ENCODE data around the gene APPBP2. TPM values are rescaled to one million over a fixed set of nuclear protein-coding genes. Genes with fewer than 3 reads are reported as not detected.
A peak's percentile ranks its signal among the peaks of the same experiment; 100 is the strongest.
"Not testable (repeated sequence)": the region's sequence is repeated elsewhere in the genome, so short reads cannot be mapped to it uniquely, and the experiment has no call there.

APPBP2 gene
- total RNA-seq, 2 experiments from 2014 or later, result 16.5 to 22.3 TPM

- H3K4me3 Mint-ChIP-seq, result no peak overlapping the region
These were observed 83.5 kb downstream of the APPBP2 start for GRCh38 chr17:60442271-60443173.

GRCh38 chr17:60439501-60439900 lies 86.5 kb downstream of the APPBP2 start:
- no peak overlapping the region for H3K27ac Mint-ChIP-seq

More at GRCh38 chr17:60442271-60443173, 83.5 kb downstream of the APPBP2 start:
- Mint-ChIP-seq H3K27ac (no peak overlapping the region), H3K27me3 (ENCODE audit: low read depth) (no peaks in the 10 kb centered on the region), H3K4me1 (ENCODE audit: low read depth) (no peaks in the 10 kb centered on the region), H3K36me3 (ENCODE audit: low read depth) (peaks cover 3% of the 10 kb centered on the region), H3K9me3 (no peaks in the 10 kb centered on the region)
- CTCF ChIA-PET, result no interaction called here
- intact Hi-C loops (cut with micrococcal nuclease), result no loop called here
- DNase-seq, result no peak

GRCh38 chr17:60436676-60437075 lies 89.4 kb downstream of the APPBP2 start:
- CTCF ChIA-PET, result interaction anchor here (0.7 kb wide), 1 partner anchor 237 kb away, joined by 4 read pairs; no protein-coding TSS in a partner anchor
- Mint-ChIP-seq H3K9me3 (no peaks in the 10 kb centered on the region), H3K27ac (no peak overlapping the region), H3K27me3 (ENCODE audit: low read depth) (no peaks in the 10 kb centered on the region), H3K4me1 (ENCODE audit: low read depth) (no peaks in the 10 kb centered on the region), H3K36me3 (ENCODE audit: low read depth) (no peaks in the 10 kb centered on the region), H3K4me3 (no peak overlapping the region)
- intact Hi-C loops (cut with micrococcal nuclease), result loop anchor here (1.0 to 5.0 kb wide), 5 partner anchors 16 to 399 kb away; no protein-coding TSS in a partner anchor
- DNase-seq, result no peak

More at GRCh38 chr17:60439501-60439900, 86.5 kb downstream of the APPBP2 start:
- Mint-ChIP-seq H3K36me3 (ENCODE audit: low read depth) (no peaks in the 10 kb centered on the region), H3K27me3 (ENCODE audit: low read depth) (no peaks in the 10 kb centered on the region), H3K4me3 (no peak overlapping the region), H3K9me3 (no peaks in the 10 kb centered on the region), H3K4me1 (ENCODE audit: low read depth) (no peaks in the 10 kb centered on the region)
- intact Hi-C loops (cut with micrococcal nuclease), result loop anchor here (5.0 kb wide), 2 partner anchors 203 to 402 kb away; no protein-coding TSS in a partner anchor
- CTCF ChIA-PET, result interaction anchor here (0.5 kb wide), 1 partner anchor 298 kb away, joined by 3 read pairs; no protein-coding TSS in a partner anchor
- DNase-seq, result no peak

- no peaks in the 10 kb centered on the region for H3K27me3 Mint-ChIP-seq (ENCODE audit: low read depth)
- CTCF ChIA-PET, result interaction anchor here (0.6 to 1.0 kb wide), 4 partner anchors 18 to 325 kb away, joined by 3 to 4 read pairs (median 3); no protein-coding TSS in a partner anchor
- intact Hi-C loops (cut with micrococcal nuclease), result loop anchor here (1.0 to 5.0 kb wide), 5 partner anchors 15 to 398 kb away; no protein-coding TSS in a partner anchor
- no peaks in the 10 kb centered on the region for H3K9me3 Mint-ChIP-seq
- H3K4me1 Mint-ChIP-seq (ENCODE audit: low read depth), result no peaks in the 10 kb centered on the region
- H3K4me3 Mint-ChIP-seq, result no peak overlapping the region
- no peaks in the 10 kb centered on the region for H3K36me3 Mint-ChIP-seq (ENCODE audit: low read depth)
- H3K27ac Mint-ChIP-seq, result no peak overlapping the region
- peak; percentile 77 for DNase-seq
These were observed 90.5 kb downstream of the APPBP2 start for GRCh38 chr17:60435244-60436167.

- CTCF ChIA-PET, result interaction anchor here (0.7 to 1.6 kb wide), 3 partner anchors 202 to 292 kb away, joined by 3 to 4 read pairs (median 3); no protein-coding TSS in a partner anchor
- H3K27me3 Mint-ChIP-seq (ENCODE audit: low read depth); H3K4me3 Mint-ChIP-seq; H3K4me1 Mint-ChIP-seq (ENCODE audit: low read depth); H3K27ac Mint-ChIP-seq; intact Hi-C loops (cut with micrococcal nuclease); H3K36me3 Mint-ChIP-seq (ENCODE audit: low read depth); DNase-seq; H3K9me3 Mint-ChIP-seq: not testable (repeated sequence)
These were observed 92.7 kb downstream of the APPBP2 start for GRCh38 chr17:60433021-60433997.

GRCh38 chr17:60430561-60430960 lies 95.5 kb downstream of the APPBP2 start:
- intact Hi-C loops (cut with micrococcal nuclease); DNase-seq; H3K27ac Mint-ChIP-seq; H3K4me3 Mint-ChIP-seq; H3K27me3 Mint-ChIP-seq (ENCODE audit: low read depth); H3K36me3 Mint-ChIP-seq (ENCODE audit: low read depth); H3K9me3 Mint-ChIP-seq; H3K4me1 Mint-ChIP-seq (ENCODE audit: low read depth): not testable (repeated sequence)
- CTCF ChIA-PET, result interaction anchor here (0.7 kb wide), 1 partner anchor 199 kb away, joined by 4 read pairs; no protein-coding TSS in a partner anchor

GRCh38 chr17:60428491-60428890 lies 97.6 kb downstream of the APPBP2 start:
- DNase-seq; H3K9me3 Mint-ChIP-seq; H3K4me1 Mint-ChIP-seq (ENCODE audit: low read depth); H3K27me3 Mint-ChIP-seq (ENCODE audit: low read depth); intact Hi-C loops (cut with micrococcal nuclease); H3K36me3 Mint-ChIP-seq (ENCODE audit: low read depth); H3K27ac Mint-ChIP-seq; H3K4me3 Mint-ChIP-seq: not testable (repeated sequence)
- CTCF ChIA-PET, result interaction anchor here (0.6 kb wide), 1 partner anchor 131 kb away, joined by 5 read pairs; no protein-coding TSS in a partner anchor

GRCh38 chr17:60426596-60426995 lies 99.4 kb downstream of the APPBP2 start:
- intact Hi-C loops (cut with micrococcal nuclease), result no loop called here
- CTCF ChIA-PET, result interaction anchor here (0.6 to 1.4 kb wide), 3 partner anchors 211 to 227 kb away, joined by 3 to 4 read pairs (median 3); no protein-coding TSS in a partner anchor
- no peaks in the 10 kb centered on the region for H3K27me3 Mint-ChIP-seq (ENCODE audit: low read depth)

GRCh38 chr17:60425626-60426025 lies 100.4 kb downstream of the APPBP2 start:
- H3K4me3 Mint-ChIP-seq, result no peak overlapping the region
- H3K9me3 Mint-ChIP-seq, result no peaks in the 10 kb centered on the region

More at GRCh38 chr17:60426596-60426995, 99.4 kb downstream of the APPBP2 start:
- no peak overlapping the region for H3K27ac Mint-ChIP-seq
- no peak overlapping the region for H3K4me3 Mint-ChIP-seq
- no peaks in the 10 kb centered on the region for H3K36me3 Mint-ChIP-seq (ENCODE audit: low read depth)
- no peak for DNase-seq
- H3K9me3 Mint-ChIP-seq, result no peaks in the 10 kb centered on the region
- peaks cover 4% of the 10 kb centered on the region for H3K4me1 Mint-ChIP-seq (ENCODE audit: low read depth)

GRCh38 chr17:60423865-60424264 lies 102.2 kb downstream of the APPBP2 start:
- no peak overlapping the region for H3K4me3 Mint-ChIP-seq
- CTCF ChIA-PET, result interaction anchor here (1.4 kb wide), 1 partner anchor 215 kb away, joined by 4 read pairs; no protein-coding TSS in a partner anchor
- no peaks in the 10 kb centered on the region for H3K9me3 Mint-ChIP-seq
- intact Hi-C loops (cut with micrococcal nuclease), result loop anchor here (5.0 kb wide), 1 partner anchor 143 kb away; no protein-coding TSS in a partner anchor
- peaks cover 8% of the 10 kb centered on the region for H3K4me1 Mint-ChIP-seq (ENCODE audit: low read depth)
- H3K27ac Mint-ChIP-seq, result no peak overlapping the region
- DNase-seq, result no peak
- no peaks in the 10 kb centered on the region for H3K36me3 Mint-ChIP-seq (ENCODE audit: low read depth)
- no peaks in the 10 kb centered on the region for H3K27me3 Mint-ChIP-seq (ENCODE audit: low read depth)

More at GRCh38 chr17:60425626-60426025, 100.4 kb downstream of the APPBP2 start:
- Mint-ChIP-seq H3K4me1 (ENCODE audit: low read depth) (peaks cover 8% of the 10 kb centered on the region), H3K27ac (no peak overlapping the region), H3K36me3 (ENCODE audit: low read depth) (no peaks in the 10 kb centered on the region), H3K27me3 (ENCODE audit: low read depth) (no peaks in the 10 kb centered on the region)
- no peak for DNase-seq
- CTCF ChIA-PET, result interaction anchor here (0.6 kb wide), 1 partner anchor 477 kb away, joined by 3 read pairs; no protein-coding TSS in a partner anchor
- intact Hi-C loops (cut with micrococcal nuclease), result no loop called here

Data from activated naive CD4-positive, alpha-beta T cell treated with anti-CD3 and anti-CD28 coated beads for 36 hours (primary cell).